ENCODE results near the gene MRPL22. TPM values are rescaled to one million over a fixed set of nuclear protein-coding genes. Genes with fewer than 3 reads are reported as not detected.
"Not testable (repeated sequence)": the region's sequence is repeated elsewhere in the genome, so short reads cannot be mapped to it uniquely, and the experiment has no call there.

Gene MRPL22
- total RNA-seq, 1 experiment from 2014 or later, result 94.0 TPM

DNA sequence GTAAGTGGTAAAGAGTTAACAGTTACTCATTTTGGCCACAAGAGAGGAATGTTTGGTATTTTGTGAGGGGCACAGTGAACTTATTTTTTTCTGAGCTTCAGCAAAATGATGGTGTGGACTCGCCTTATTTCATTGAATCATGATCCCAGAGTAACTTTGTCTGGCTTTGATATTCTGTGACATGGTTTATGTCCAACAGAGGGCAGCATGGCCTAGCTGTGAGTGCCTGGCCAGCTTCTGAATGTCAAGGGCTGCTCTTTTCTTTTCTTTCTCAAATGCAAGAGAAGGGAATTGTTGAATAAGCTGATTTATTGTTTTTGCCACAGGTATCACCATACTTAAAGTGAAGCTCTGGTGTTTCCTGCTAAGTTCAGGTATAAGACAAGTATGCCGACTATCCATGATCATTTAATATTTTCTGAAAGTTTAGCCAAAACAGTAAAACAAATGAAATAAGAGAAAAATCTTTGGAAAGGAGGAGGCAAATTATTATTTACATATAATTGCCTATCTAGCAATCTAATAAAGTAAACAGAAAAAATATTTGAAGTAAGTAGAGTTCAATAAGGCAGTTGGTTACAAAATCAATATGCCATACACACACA lies 31.7 kb downstream of the MRPL22 start:
- no peaks in the 10 kb centered on the region; the same call in 1 of the 2 replicates for H3K9me3 ChIP-seq (ENCODE audit: insufficient read depth, low read depth)
- H3K4me2 ChIP-seq, result no peak overlapping the region
- ChIA-PET POLR2A (ENCODE audit: unreplicated experiment) (interaction anchor here (0.6 kb wide), 2 partner anchors 114 to 164 kb away, joined by 3 to 4 read pairs; partner anchors contain the start of gene CNOT8), CTCF (interaction anchor here (0.6 to 2.3 kb wide), 2 partner anchors 32 to 185 kb away, joined by 5 to 14 read pairs; no protein-coding TSS in a partner anchor)
- no peaks in the 10 kb centered on the region for H3K79me2 ChIP-seq (ENCODE audit: low read depth)
- H3K27ac ChIP-seq, result no peak overlapping the region
- H3K27me3 ChIP-seq (ENCODE audit: insufficient read depth, low read depth), result no peaks in the 10 kb centered on the region
- H3K4me1 ChIP-seq (replicated peaks; ENCODE audit: insufficient read depth), result peaks cover 6% of the 10 kb centered on the region; the same call in 1 of the 2 replicates
- no TSS peak for BruUV-seq (replicated peaks)
- H3K4me3 ChIP-seq, result no peak overlapping the region
- intact Hi-C loops (cut with micrococcal nuclease; ENCODE audit: unreplicated experiment), result no loop called here
- peak in 1 of 2 experiments; percentile 24 for DNase-seq
- H3K9me2 ChIP-seq (ENCODE audit: insufficient read depth), result no peaks in the 10 kb centered on the region
- no peak overlapping the region for H2AFZ ChIP-seq
- H3F3A ChIP-seq (ENCODE audit: insufficient read depth, low read depth), result peaks cover 4% of the 10 kb centered on the region; the same call in 1 of the 2 replicates
- H4K20me1 ChIP-seq (ENCODE audit: insufficient read depth), result no peaks in the 10 kb centered on the region
- peaks cover 8% of the 10 kb centered on the region; the same call in 1 of the 2 replicates for H3K36me3 ChIP-seq (ENCODE audit: low read depth)
- TF ChIP-seq, protein P1, sequence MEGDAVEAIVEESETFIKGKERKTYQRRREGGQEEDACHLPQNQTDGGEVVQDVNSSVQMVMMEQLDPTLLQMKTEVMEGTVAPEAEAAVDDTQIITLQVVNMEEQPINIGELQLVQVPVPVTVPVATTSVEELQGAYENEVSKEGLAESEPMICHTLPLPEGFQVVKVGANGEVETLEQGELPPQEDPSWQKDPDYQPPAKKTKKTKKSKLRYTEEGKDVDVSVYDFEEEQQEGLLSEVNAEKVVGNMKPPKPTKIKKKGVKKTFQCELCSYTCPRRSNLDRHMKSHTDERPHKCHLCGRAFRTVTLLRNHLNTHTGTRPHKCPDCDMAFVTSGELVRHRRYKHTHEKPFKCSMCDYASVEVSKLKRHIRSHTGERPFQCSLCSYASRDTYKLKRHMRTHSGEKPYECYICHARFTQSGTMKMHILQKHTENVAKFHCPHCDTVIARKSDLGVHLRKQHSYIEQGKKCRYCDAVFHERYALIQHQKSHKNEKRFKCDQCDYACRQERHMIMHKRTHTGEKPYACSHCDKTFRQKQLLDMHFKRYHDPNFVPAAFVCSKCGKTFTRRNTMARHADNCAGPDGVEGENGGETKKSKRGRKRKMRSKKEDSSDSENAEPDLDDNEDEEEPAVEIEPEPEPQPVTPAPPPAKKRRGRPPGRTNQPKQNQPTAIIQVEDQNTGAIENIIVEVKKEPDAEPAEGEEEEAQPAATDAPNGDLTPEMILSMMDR (conservative IDR thresholded peaks at IDR 0.05), result peak; percentile 78
- TF ChIP-seq EZH2 (IDR thresholded peaks at IDR 0.05; ENCODE audit: low read depth), result no peak

DNA sequence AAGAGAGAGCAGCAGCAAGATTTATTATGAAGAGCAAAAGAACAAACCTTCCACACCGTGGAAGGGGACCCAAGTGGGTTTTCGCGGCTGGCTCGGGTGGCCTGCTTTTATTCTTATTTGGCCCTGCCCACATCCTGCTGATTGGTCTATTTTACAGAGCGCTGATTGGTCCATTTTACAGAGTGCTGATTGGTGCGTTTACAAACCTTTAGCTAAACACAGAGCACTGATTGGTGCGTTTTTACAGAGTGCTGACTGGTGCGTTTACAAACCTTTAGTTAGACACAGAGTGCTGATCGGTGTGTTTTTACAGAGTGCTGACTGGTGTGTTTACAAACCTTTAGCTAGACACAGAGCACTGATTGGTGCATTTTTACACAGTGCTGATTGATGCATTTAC lies 35.2 kb downstream of the MRPL22 start:
- CTCF ChIA-PET; H4K20me1 ChIP-seq (ENCODE audit: insufficient read depth); H3K27me3 ChIP-seq (ENCODE audit: insufficient read depth, low read depth); H3K27ac ChIP-seq; POLR2A ChIA-PET (ENCODE audit: unreplicated experiment); H3F3A ChIP-seq (ENCODE audit: insufficient read depth, low read depth); H3K4me3 ChIP-seq; H3K79me2 ChIP-seq (ENCODE audit: low read depth); H2AFZ ChIP-seq; H3K4me2 ChIP-seq; H3K36me3 ChIP-seq (ENCODE audit: low read depth); H3K4me1 ChIP-seq (replicated peaks; ENCODE audit: insufficient read depth); intact Hi-C loops (cut with micrococcal nuclease; ENCODE audit: unreplicated experiment); H3K9me2 ChIP-seq (ENCODE audit: insufficient read depth); BruUV-seq (replicated peaks); H3K9me3 ChIP-seq (ENCODE audit: insufficient read depth, low read depth); DNase-seq: not testable (repeated sequence)

DNA sequence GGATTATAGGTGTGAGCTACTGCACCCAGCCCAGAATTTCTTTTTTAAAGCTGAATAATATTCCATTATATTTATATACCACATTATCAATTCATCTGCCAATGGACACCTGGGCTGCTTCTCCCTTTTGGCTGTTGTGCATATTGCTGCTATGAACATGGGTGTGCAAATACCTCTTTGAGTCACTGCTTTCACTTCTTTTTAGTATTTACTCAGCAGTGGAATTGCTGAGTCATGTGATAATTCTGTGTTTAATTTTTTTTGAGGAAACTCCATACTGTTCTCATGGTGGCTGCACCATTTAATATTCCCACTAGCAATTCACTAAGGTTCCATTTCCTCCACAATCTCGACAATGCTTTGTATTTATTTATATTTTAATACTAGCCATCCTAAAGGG lies 36.5 kb downstream of the MRPL22 start:
- no peak for DNase-seq
- Histone ChIP-seq H3K9me2 (ENCODE audit: insufficient read depth) (no peaks in the 10 kb centered on the region), H3K9me3 (ENCODE audit: insufficient read depth, low read depth) (no peaks in the 10 kb centered on the region; the same call in 1 of the 2 replicates), H4K20me1 (ENCODE audit: insufficient read depth) (no peaks in the 10 kb centered on the region), H3K27ac (no peak overlapping the region), H3K79me2 (ENCODE audit: low read depth) (no peaks in the 10 kb centered on the region), H3K27me3 (ENCODE audit: insufficient read depth, low read depth) (no peaks in the 10 kb centered on the region), H3K4me1 (replicated peaks; ENCODE audit: insufficient read depth) (peaks cover 7% of the 10 kb centered on the region; the same call in 1 of the 2 replicates), H2AFZ (no peak overlapping the region), H3K36me3 (ENCODE audit: low read depth) (no peaks in the 10 kb centered on the region), H3K4me2 (no peak overlapping the region), H3F3A (ENCODE audit: insufficient read depth, low read depth) (no peaks in the 10 kb centered on the region), H3K4me3 (no peak overlapping the region)
- BruUV-seq (replicated peaks), result no TSS peak
- TF ChIP-seq EZH2 (IDR thresholded peaks at IDR 0.05; ENCODE audit: low read depth), result no peak
- TF ChIP-seq, protein P1 (conservative IDR thresholded peaks at IDR 0.05), result no peak
- ChIA-PET CTCF (no interaction called here), POLR2A (ENCODE audit: unreplicated experiment) (no interaction called here)
- intact Hi-C loops (cut with micrococcal nuclease; ENCODE audit: unreplicated experiment), result no loop called here

DNA sequence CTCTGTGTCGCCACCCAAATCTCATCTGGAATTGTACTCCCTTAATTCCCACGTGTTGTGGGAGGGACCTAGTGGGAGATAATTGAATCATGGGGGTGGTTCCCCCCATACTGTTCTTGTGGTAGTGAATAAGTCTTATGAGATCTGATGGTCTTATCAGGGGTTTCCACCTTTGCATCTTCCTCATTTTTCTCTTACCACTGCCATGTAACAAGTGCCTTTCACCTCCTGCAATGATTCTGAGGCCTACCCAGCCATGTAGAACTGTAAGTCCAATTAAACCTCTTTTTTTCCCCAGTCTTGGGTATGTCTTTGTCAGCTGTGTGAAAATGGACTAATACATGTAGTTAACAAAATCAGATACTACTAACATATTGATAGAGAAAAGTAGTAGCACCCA lies 37.4 kb downstream of the MRPL22 start:
- BruUV-seq (replicated peaks); H3K9me2 ChIP-seq (ENCODE audit: insufficient read depth); intact Hi-C loops (cut with micrococcal nuclease; ENCODE audit: unreplicated experiment); DNase-seq; CTCF ChIA-PET; H3K27ac ChIP-seq; H3F3A ChIP-seq (ENCODE audit: insufficient read depth, low read depth); H2AFZ ChIP-seq; H4K20me1 ChIP-seq (ENCODE audit: insufficient read depth); H3K79me2 ChIP-seq (ENCODE audit: low read depth); POLR2A ChIA-PET (ENCODE audit: unreplicated experiment); H3K27me3 ChIP-seq (ENCODE audit: insufficient read depth, low read depth); H3K4me1 ChIP-seq (replicated peaks; ENCODE audit: insufficient read depth); H3K36me3 ChIP-seq (ENCODE audit: low read depth); H3K9me3 ChIP-seq (ENCODE audit: insufficient read depth, low read depth); H3K4me2 ChIP-seq; H3K4me3 ChIP-seq: not testable (repeated sequence)

All from PC-9 (cell line).